PC-3 (cell line): ENCODE data around the gene SOWAHC. TPM values are rescaled to one million over a fixed set of nuclear protein-coding genes. Genes with fewer than 3 reads are reported as not detected.

Experiments
- ATAC-seq: fragments of 200-7000 bp; cut with Tn5 transposase; 2 replicates; pipeline ENCODE4 v1.9.1; 2020; ENCODE audit warnings: mild to moderate bottlenecking, moderate library complexity
- BruUV-seq: library from RNA; stranded (reverse); fragments of 400-500 nt; replicated peaks from 2 replicates; lab custom pipeline; 2021; lab: Mats Ljungman, UMichigan
- CTCF ChIA-PET: fragments of 300-600 bp; sonication (Branson Sonifier 250); formaldehyde crosslinking; loops from one replicate; lab custom pipeline; 2022; ENCODE audit warnings: antibody characterized with exemption; lab: Charles Lee
- POLR2A ChIA-PET: fragments of 300-600 bp; sonication (Branson Sonifier 250); formaldehyde crosslinking; loops from one replicate; lab custom pipeline; 2022; ENCODE audit warnings: antibody characterized with exemption; ENCODE audit not compliant: unreplicated experiment; lab: Charles Lee
- DNase-seq: peaks from one replicate; pipeline ENCODE4 v3.0.0-alpha.2; 2015
- H2AFZ ChIP-seq: fragments of 300-600 bp; sonication (generic); 2 replicates; pipeline ENCODE4 v1.6.0; 2016; ENCODE audit warnings: antibody characterized with exemption, low read length
- H3F3A ChIP-seq: fragments of 300-600 bp; sonication (generic); one replicate; pipeline ENCODE4 v1.6.0; 2017; ENCODE audit warnings: antibody characterized with exemption, low read length, control low read depth, mild to moderate bottlenecking; ENCODE audit not compliant: unreplicated experiment
- H3K27ac ChIP-seq: fragments of 300-600 bp; sonication (generic); 2 replicates; pipeline ENCODE4 v1.5.1; 2016; ENCODE audit warnings: mild to moderate bottlenecking, low read length
- H3K27me3 ChIP-seq: fragments of 300-600 bp; sonication (generic); 2 replicates; pipeline ENCODE4 v1.6.1; 2016; ENCODE audit warnings: low read length, mixed read lengths
- H3K36me3 ChIP-seq: fragments of 300-600 bp; sonication (generic); 2 replicates; pipeline ENCODE4 v1.6.1; 2016; ENCODE audit warnings: low read depth, mixed run types, low read length, mixed read lengths
- H3K4me1 ChIP-seq: fragments of 300-600 bp; sonication (generic); 2 replicates; pipeline ENCODE4 v1.5.1; 2016; ENCODE audit warnings: low read length; ENCODE audit not compliant: insufficient read depth
- H3K4me2 ChIP-seq: fragments of 300-600 bp; sonication (generic); 2 replicates; pipeline ENCODE4 v1.6.0; 2016; ENCODE audit warnings: low read length
- H3K4me3 ChIP-seq: fragments of 300-600 bp; sonication (generic); 2 replicates; pipeline ENCODE4 v1.5.1; 2016; ENCODE audit warnings: mild to moderate bottlenecking, low read length, mixed read lengths
- H3K79me2 ChIP-seq: fragments of 300-600 bp; sonication (generic); 2 replicates; pipeline ENCODE4 v1.6.1; 2017; ENCODE audit warnings: low read length, mixed read lengths
- H3K9ac ChIP-seq: fragments of 300-600 bp; sonication (generic); 2 replicates; pipeline ENCODE4 v1.6.0; 2016; ENCODE audit warnings: mild to moderate bottlenecking, low read length
- H3K9me2 ChIP-seq: fragments of 300-600 bp; sonication (generic); replicated peaks from 2 replicates; pipeline ENCODE4 v1.6.1; 2016; ENCODE audit warnings: mixed run types, low read length, mixed read lengths
- H3K9me3 ChIP-seq: fragments of 300-600 bp; sonication (generic); 2 replicates; pipeline ENCODE4 v1.6.1; 2016; ENCODE audit warnings: low read length, mixed read lengths
- H4K20me1 ChIP-seq: fragments of 300-600 bp; sonication (generic); 2 replicates; pipeline ENCODE4 v1.6.1; 2016; ENCODE audit warnings: low read length, mixed read lengths
- EZH2 ChIP-seq: fragments of 300-600 bp; sonication (generic); IDR thresholded peaks from one replicate; pipeline ENCODE4 v1.6.1; 2017; ENCODE audit warnings: antibody characterized with exemption, mild to moderate bottlenecking, low read length; ENCODE audit not compliant: unreplicated experiment
- EZH2phosphoT487 ChIP-seq: fragments of 300-600 bp; sonication (generic); IDR thresholded peaks from 2 replicates; pipeline ENCODE4 v1.6.1; 2018; ENCODE audit warnings: mild to moderate bottlenecking, antibody characterized with exemption, low read length, borderline replicate concordance
- intact Hi-C: fragments of 100-400 bp; cut with micrococcal nuclease; formaldehyde crosslinking; loops from 2 replicates; pipeline ENCODE4 v1.9.0; 2023
- total RNA-seq: library from RNA; depleted of rRNA; stranded (reverse); fragments of >200 nt; gene quantifications from 2 replicates; pipeline ENCODE4 v1.2.3, GENCODE V29; 2014
- TF ChIP-seq, protein P1 (sequence below): fragments of 300-600 bp; sonication (generic); conservative IDR thresholded peaks from 2 replicates; pipeline ENCODE4 v1.5.1; 2017; ENCODE audit warnings: antibody characterized with exemption, low read depth, mild to moderate bottlenecking, low read length

The SOWAHC gene
- total RNA-seq, 1 experiment from 2014 or later = 27.4 TPM

GRCh38 chr2:109616184-109616583, 2.0 kb downstream of the SOWAHC start:
- H4K20me1 ChIP-seq = peaks cover 37% of the 10 kb centered on the region
- H3K36me3 ChIP-seq = no peaks in the 10 kb centered on the region
- H2AFZ ChIP-seq = no peak overlapping the region
- DNase-seq = peak; percentile 25
- H3K4me2 ChIP-seq = peak overlapping the region; percentile 87
- H3K9ac ChIP-seq = peak overlapping the region; percentile 81; the same call in 1 of the 2 replicates
- H3K4me1 ChIP-seq = peaks cover 35% of the 10 kb centered on the region
- BruUV-seq = TSS peak; percentile 33
- H3K27me3 ChIP-seq = no peaks in the 10 kb centered on the region
- TF ChIP-seq EZH2 (no peak), EZH2phosphoT487 (no peak)
- TF ChIP-seq, protein P1, sequence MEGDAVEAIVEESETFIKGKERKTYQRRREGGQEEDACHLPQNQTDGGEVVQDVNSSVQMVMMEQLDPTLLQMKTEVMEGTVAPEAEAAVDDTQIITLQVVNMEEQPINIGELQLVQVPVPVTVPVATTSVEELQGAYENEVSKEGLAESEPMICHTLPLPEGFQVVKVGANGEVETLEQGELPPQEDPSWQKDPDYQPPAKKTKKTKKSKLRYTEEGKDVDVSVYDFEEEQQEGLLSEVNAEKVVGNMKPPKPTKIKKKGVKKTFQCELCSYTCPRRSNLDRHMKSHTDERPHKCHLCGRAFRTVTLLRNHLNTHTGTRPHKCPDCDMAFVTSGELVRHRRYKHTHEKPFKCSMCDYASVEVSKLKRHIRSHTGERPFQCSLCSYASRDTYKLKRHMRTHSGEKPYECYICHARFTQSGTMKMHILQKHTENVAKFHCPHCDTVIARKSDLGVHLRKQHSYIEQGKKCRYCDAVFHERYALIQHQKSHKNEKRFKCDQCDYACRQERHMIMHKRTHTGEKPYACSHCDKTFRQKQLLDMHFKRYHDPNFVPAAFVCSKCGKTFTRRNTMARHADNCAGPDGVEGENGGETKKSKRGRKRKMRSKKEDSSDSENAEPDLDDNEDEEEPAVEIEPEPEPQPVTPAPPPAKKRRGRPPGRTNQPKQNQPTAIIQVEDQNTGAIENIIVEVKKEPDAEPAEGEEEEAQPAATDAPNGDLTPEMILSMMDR = no peak
- no peaks in the 10 kb centered on the region for H3F3A ChIP-seq
- H3K4me3 ChIP-seq = peak overlapping the region; percentile 77
- intact Hi-C loops = loop anchor here (5.0 kb wide), 1 partner anchor 81 kb away; no protein-coding TSS in a partner anchor
- no peak overlapping the region for H3K27ac ChIP-seq
- no peaks in the 10 kb centered on the region for H3K9me3 ChIP-seq
- peaks cover 66% of the 10 kb centered on the region for H3K79me2 ChIP-seq
- CTCF ChIA-PET = no interaction called here
- no peak for ATAC-seq
- no peaks in the 10 kb centered on the region for H3K9me2 ChIP-seq
- POLR2A ChIA-PET = no interaction called here

DNA sequence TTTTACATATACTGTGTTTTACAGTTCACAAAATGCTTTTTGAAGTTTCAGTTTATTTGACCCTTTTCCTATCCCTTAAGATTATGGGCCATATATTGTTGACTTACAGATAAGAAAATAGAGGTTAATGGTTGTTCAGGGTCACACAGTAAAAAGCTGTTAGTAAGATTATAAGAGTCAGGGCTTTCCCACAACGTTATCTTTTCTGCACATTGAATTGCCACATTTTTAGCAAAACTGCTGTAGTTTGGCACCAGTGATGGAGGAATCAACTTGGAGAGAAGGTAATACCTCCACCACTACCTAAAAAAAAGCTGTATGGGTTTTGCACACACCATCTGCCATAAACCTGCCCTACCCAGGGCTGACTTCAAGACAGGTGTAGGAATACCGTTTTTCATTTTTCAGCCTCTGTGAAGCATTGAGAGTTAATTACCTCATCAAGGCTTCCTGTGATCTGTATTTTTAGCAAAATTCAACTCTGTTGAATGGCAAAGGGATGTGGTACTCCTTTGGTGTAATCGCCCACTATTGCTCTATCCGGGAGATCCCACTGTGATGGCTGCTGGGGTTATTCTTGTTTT, 5.0 kb downstream of the SOWAHC start:
- Histone ChIP-seq H3K27me3 (no peaks in the 10 kb centered on the region), H3K9me2 (no peaks in the 10 kb centered on the region), H3K4me3 (no peak overlapping the region), H3K4me2 (peak overlapping the region; percentile 87; the same call in 1 of the 2 replicates), H4K20me1 (peaks cover 30% of the 10 kb centered on the region), H3K9ac (no peak overlapping the region), H2AFZ (no peak overlapping the region), H3K79me2 (peaks cover 44% of the 10 kb centered on the region), H3K36me3 (no peaks in the 10 kb centered on the region), H3F3A (no peaks in the 10 kb centered on the region), H3K4me1 (peaks cover 21% of the 10 kb centered on the region), H3K27ac (no peak overlapping the region), H3K9me3 (no peaks in the 10 kb centered on the region)
- TF ChIP-seq EZH2phosphoT487 (no peak), EZH2 (no peak)
- TF ChIP-seq, protein P1 = no peak
- DNase-seq (no peak), ATAC-seq (no peak)
- intact Hi-C loops = loop anchor here (5.0 kb wide), 1 partner anchor 78 kb away; no protein-coding TSS in a partner anchor
- ChIA-PET CTCF (no interaction called here), POLR2A (interaction anchor here (0.5 kb wide), 1 partner anchor 11 kb away, joined by 4 read pairs; no protein-coding TSS in a partner anchor)
- no TSS peak for BruUV-seq

GRCh38 chr2:109623297-109623696, 9.1 kb downstream of the SOWAHC start:
- Histone ChIP-seq H3K4me1 (no peaks in the 10 kb centered on the region), H3F3A (no peaks in the 10 kb centered on the region), H3K27me3 (no peaks in the 10 kb centered on the region), H2AFZ (no peak overlapping the region), H3K9me2 (no peaks in the 10 kb centered on the region), H3K4me3 (no peak overlapping the region), H3K27ac (no peak overlapping the region), H3K36me3 (no peaks in the 10 kb centered on the region), H3K79me2 (0 out of 2 replicates have a peak, but pooled peaks cover 5% of the 10 kb centered on the region), H3K9ac (no peak overlapping the region), H4K20me1 (0 out of 2 replicates have a peak, but pooled peaks cover 4% of the 10 kb centered on the region), H3K9me3 (no peaks in the 10 kb centered on the region), H3K4me2 (no peak overlapping the region)
- BruUV-seq = no TSS peak
- intact Hi-C loops = no loop called here
- CTCF ChIA-PET = no interaction called here
- TF ChIP-seq EZH2 (no peak), EZH2phosphoT487 (no peak)
- TF ChIP-seq, protein P1 = no peak
- POLR2A ChIA-PET = no interaction called here
- no peak for DNase-seq
- ATAC-seq = no peak
